Tibial artery (tissue), 4 donors: Measurements from ENCODE around the gene HSPB2.

ENCODE experiments used
- DNase-seq, 2 donors: peaks; one replicate each; pipeline ENCODE4 v3.0.0-alpha.2; 2019
- H3K27ac ChIP-seq, 2 donors: fragments of 200-600 bp; sonication (generic) in 1 of 2; 1 replicate in 1 of 2; 2 replicates in 1 of 2; pipeline ENCODE4 v1.5.1; 2018 to 2019; ENCODE audit warnings: mild to moderate bottlenecking in 1 of 2
- H3K27me3 ChIP-seq, 2 donors: fragments of 200-600 bp; sonication (generic) in 1 of 2; one replicate each; pipeline versions ENCODE4 v1.5.1 to v1.6.0; 2016 to 2019
- H3K36me3 ChIP-seq, 3 donors: fragments of 200-600 bp; sonication (generic) in 2 of 3; one replicate each; pipeline ENCODE4 v1.5.1; 2016 to 2019; ENCODE audit warnings: mild to moderate bottlenecking in 2 of 3
- H3K4me1 ChIP-seq, 4 donors: fragments of 200-600 bp; sonication (generic) in 2 of 4; 1 replicate in 3 of 4; 2 replicates in 1 of 4; pipeline ENCODE4 v1.5.1; 2016 to 2019
- H3K4me3 ChIP-seq, 2 donors: fragments of 200-600 bp; sonication (generic) in 1 of 2; 1 replicate in 1 of 2; 2 replicates in 1 of 2; pipeline ENCODE4 v1.5.1; 2018 to 2019; ENCODE audit warnings: mild to moderate bottlenecking in 2 of 2
- H3K9me3 ChIP-seq, 3 donors: fragments of 200-600 bp; sonication (generic) in 1 of 3; one replicate each; pipeline ENCODE4 v1.5.1; 2016 to 2019
- intact Hi-C: fragments of 100-400 bp; cut with DNase I; formaldehyde crosslinking; loops from one replicate; pipeline ENCODE4 v1.15.0; 2023; ENCODE audit warnings: low total_unique reads
- TF ChIP-seq, protein P1 (sequence below), 2 experiments: fragments of 200-600 bp in 1 of 2; fragments of 450-650 bp in 1 of 2; IDR thresholded peaks; one replicate each; pipeline ENCODE4 v1.5.1; 2017 to 2019; ENCODE audit warnings: antibody characterized with exemption in 2 of 2, mild to moderate bottlenecking in 1 of 2, moderate library complexity in 1 of 2

The HSPB2 gene, protein sequence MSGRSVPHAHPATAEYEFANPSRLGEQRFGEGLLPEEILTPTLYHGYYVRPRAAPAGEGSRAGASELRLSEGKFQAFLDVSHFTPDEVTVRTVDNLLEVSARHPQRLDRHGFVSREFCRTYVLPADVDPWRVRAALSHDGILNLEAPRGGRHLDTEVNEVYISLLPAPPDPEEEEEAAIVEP

GRCh38 chr11:111912535-111912934, at the start of gene HSPB2:
TSS of gene HSPB2 (plus strand) at chr11:111912734. CDS start at chr11:111912830, 96 bp downstream.
- DNase-seq: peak; percentile 49 to 80
- Histone ChIP-seq H3K4me3 (peak within 1 kb of the TSS; percentile 70 to 84), H3K4me1 (peaks cover 0 to 55% (median 14%) of the 10 kb centered on the region in 4 donors), H3K36me3 (peaks cover 10 to 25% (median 13%) of the 10 kb centered on the region in 3 donors), H3K27ac (peak within 1 kb of the TSS; percentile 92 to 98), H3K9me3 (no peaks in the 10 kb centered on the region), H3K27me3 (no peaks in the 10 kb centered on the region)
- TF ChIP-seq, protein P1, sequence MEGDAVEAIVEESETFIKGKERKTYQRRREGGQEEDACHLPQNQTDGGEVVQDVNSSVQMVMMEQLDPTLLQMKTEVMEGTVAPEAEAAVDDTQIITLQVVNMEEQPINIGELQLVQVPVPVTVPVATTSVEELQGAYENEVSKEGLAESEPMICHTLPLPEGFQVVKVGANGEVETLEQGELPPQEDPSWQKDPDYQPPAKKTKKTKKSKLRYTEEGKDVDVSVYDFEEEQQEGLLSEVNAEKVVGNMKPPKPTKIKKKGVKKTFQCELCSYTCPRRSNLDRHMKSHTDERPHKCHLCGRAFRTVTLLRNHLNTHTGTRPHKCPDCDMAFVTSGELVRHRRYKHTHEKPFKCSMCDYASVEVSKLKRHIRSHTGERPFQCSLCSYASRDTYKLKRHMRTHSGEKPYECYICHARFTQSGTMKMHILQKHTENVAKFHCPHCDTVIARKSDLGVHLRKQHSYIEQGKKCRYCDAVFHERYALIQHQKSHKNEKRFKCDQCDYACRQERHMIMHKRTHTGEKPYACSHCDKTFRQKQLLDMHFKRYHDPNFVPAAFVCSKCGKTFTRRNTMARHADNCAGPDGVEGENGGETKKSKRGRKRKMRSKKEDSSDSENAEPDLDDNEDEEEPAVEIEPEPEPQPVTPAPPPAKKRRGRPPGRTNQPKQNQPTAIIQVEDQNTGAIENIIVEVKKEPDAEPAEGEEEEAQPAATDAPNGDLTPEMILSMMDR (IDR thresholded peaks at IDR 0.05): no peak
- intact Hi-C loops: loop anchor here (2.0 kb wide), 1 partner anchor 14 kb away; no protein-coding TSS in a partner anchor

- no peak for DNase-seq
- intact Hi-C loops: loop anchor here (5.0 kb wide), 1 partner anchor 127 kb away; no protein-coding TSS in a partner anchor
- peak overlapping the region in 1 of 2 donors; percentile 85 for H3K27ac ChIP-seq
- H3K4me1 ChIP-seq: peaks cover 0 to 20% (median 7%) of the 10 kb centered on the region in 4 donors
- TF ChIP-seq, protein P1 (IDR thresholded peaks at IDR 0.05): no peak
- no peaks in the 10 kb centered on the region for H3K9me3 ChIP-seq
- H3K36me3 ChIP-seq: peaks cover 22 to 39% (median 30%) of the 10 kb centered on the region in 3 donors
- no peak overlapping the region for H3K4me3 ChIP-seq
- H3K27me3 ChIP-seq: no peaks in the 10 kb centered on the region
Measured at GRCh38 chr11:111870113-111870512, 42.4 kb upstream of the HSPB2 start.

- peaks cover 20 to 35% (median 29%) of the 10 kb centered on the region in 3 donors for H3K36me3 ChIP-seq
- peak overlapping the region; percentile 85 to 98 for H3K27ac ChIP-seq
- peaks cover 0 to 20% (median 7%) of the 10 kb centered on the region in 4 donors for H3K4me1 ChIP-seq
- TF ChIP-seq, protein P1 (IDR thresholded peaks at IDR 0.05): no peak
- peak overlapping the region; percentile 66 to 98 for H3K4me3 ChIP-seq
- H3K27me3 ChIP-seq: no peaks in the 10 kb centered on the region
- DNase-seq: no peak
- H3K9me3 ChIP-seq: no peaks in the 10 kb centered on the region
- intact Hi-C loops: loop anchor here (5.0 kb wide), 1 partner anchor 127 kb away; no protein-coding TSS in a partner anchor
Measured at GRCh38 chr11:111870522-111870885, 42.0 kb upstream of the HSPB2 start.

- Histone ChIP-seq H3K9me3 (no peaks in the 10 kb centered on the region), H3K36me3 (peaks cover 16 to 29% (median 25%) of the 10 kb centered on the region in 3 donors), H3K27ac (peak within 1 kb of the TSS; percentile 85 to 98), H3K4me1 (peaks cover 0 to 20% (median 7%) of the 10 kb centered on the region in 4 donors), H3K4me3 (peak within 1 kb of the TSS; percentile 66 to 98), H3K27me3 (no peaks in the 10 kb centered on the region)
- DNase-seq: peak; percentile 84 to 89
- TF ChIP-seq, protein P1 (IDR thresholded peaks at IDR 0.05): peak; percentile 20 to 27
- intact Hi-C loops: loop anchor here (5.0 kb wide), 1 partner anchor 126 kb away; no protein-coding TSS in a partner anchor
Measured at GRCh38 chr11:111870886-111871692, 41.4 kb upstream of the HSPB2 start, which contains the start of gene ALG9. TSS of gene ALG9 (minus strand) at chr11:111871581. CDS start at chr11:111871482, 99 bp downstream.

GRCh38 chr11:111871693-111872161, 40.8 kb upstream of the HSPB2 start:
- Histone ChIP-seq H3K4me1 (peaks cover 0 to 20% (median 7%) of the 10 kb centered on the region in 4 donors), H3K27ac (peak overlapping the region; percentile 85 to 98), H3K4me3 (peak overlapping the region; percentile 66 to 98), H3K9me3 (no peaks in the 10 kb centered on the region), H3K27me3 (no peaks in the 10 kb centered on the region), H3K36me3 (peaks cover 10 to 23% (median 20%) of the 10 kb centered on the region in 3 donors)
- TF ChIP-seq, protein P1 (IDR thresholded peaks at IDR 0.05): no peak
- no peak for DNase-seq
- intact Hi-C loops: loop anchor here (5.0 kb wide), 1 partner anchor 126 kb away; no protein-coding TSS in a partner anchor
